Upper lobe of right lung (tissue), 1 donor: ENCODE measurements around the gene CTAG2. TPM values are rescaled to one million over a fixed set of nuclear protein-coding genes. Genes with fewer than 3 reads are reported as not detected.

ENCODE experiments used
- ATAC-seq: fragments of 200-7000 bp; cut with Tn5 transposase; one replicate; pipeline ENCODE4 v1.9.1; 2020; ENCODE audit warnings: mild to moderate bottlenecking, moderate library complexity
- DNase-seq: peaks from one replicate; pipeline ENCODE4 v3.0.0-alpha.2; 2020
- H3K27ac ChIP-seq: fragments of 200-600 bp; one replicate; pipeline ENCODE4 v1.8.0; 2022
- H3K27me3 ChIP-seq: fragments of 200-600 bp; one replicate; pipeline ENCODE4 v1.8.0; 2022; ENCODE audit warnings: mild to moderate bottlenecking
- H3K36me3 ChIP-seq: fragments of 200-600 bp; one replicate; pipeline ENCODE4 v1.8.0; 2022
- H3K4me1 ChIP-seq: fragments of 200-600 bp; one replicate; pipeline ENCODE4 v1.8.0; 2022
- H3K4me3 ChIP-seq: fragments of 200-600 bp; one replicate; pipeline ENCODE4 v1.8.0; 2022; ENCODE audit warnings: mild to moderate bottlenecking
- H3K9me3 ChIP-seq: fragments of 200-600 bp; one replicate; pipeline ENCODE4 v1.8.0; 2022
- intact Hi-C: fragments of 100-400 bp; cut with DNase I; formaldehyde crosslinking; loops from one replicate; pipeline ENCODE4 v1.11.0; 2022
- total RNA-seq: library from RNA; stranded (reverse); fragmentation: NEBNext Ultra II Directional; extraction: Animal tissue kit (Norgen Biotek cat#: 25700); gene quantifications from one replicate; pipeline ENCODE4 v1.2.1, GENCODE V29; 2021
- TF ChIP-seq, protein P1 (sequence below): fragments of 200-600 bp; IDR thresholded peaks from one replicate; pipeline ENCODE4 v1.8.0; 2022; ENCODE audit warnings: antibody characterized with exemption
- donor health status: DM: no; HTN: yes; CAD: no; lungs with severe emphysema.

CTAG2 gene
- total RNA-seq, 1 donor from 2014 or later, result not detected

GRCh38 chrX:154602766-154603437 is 50.5 kb downstream of the CTAG2 start:
- no peaks in the 10 kb centered on the region for H3K36me3 ChIP-seq
- H3K27ac ChIP-seq, result no peak overlapping the region
- intact Hi-C loops, result no loop called here
- TF ChIP-seq, protein P1, sequence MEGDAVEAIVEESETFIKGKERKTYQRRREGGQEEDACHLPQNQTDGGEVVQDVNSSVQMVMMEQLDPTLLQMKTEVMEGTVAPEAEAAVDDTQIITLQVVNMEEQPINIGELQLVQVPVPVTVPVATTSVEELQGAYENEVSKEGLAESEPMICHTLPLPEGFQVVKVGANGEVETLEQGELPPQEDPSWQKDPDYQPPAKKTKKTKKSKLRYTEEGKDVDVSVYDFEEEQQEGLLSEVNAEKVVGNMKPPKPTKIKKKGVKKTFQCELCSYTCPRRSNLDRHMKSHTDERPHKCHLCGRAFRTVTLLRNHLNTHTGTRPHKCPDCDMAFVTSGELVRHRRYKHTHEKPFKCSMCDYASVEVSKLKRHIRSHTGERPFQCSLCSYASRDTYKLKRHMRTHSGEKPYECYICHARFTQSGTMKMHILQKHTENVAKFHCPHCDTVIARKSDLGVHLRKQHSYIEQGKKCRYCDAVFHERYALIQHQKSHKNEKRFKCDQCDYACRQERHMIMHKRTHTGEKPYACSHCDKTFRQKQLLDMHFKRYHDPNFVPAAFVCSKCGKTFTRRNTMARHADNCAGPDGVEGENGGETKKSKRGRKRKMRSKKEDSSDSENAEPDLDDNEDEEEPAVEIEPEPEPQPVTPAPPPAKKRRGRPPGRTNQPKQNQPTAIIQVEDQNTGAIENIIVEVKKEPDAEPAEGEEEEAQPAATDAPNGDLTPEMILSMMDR, result no peak
- no peaks in the 10 kb centered on the region for H3K9me3 ChIP-seq
- ATAC-seq, result no peak
- H3K27me3 ChIP-seq, result no peaks in the 10 kb centered on the region
- no peaks in the 10 kb centered on the region for H3K4me1 ChIP-seq
- DNase-seq, result no peak
- no peak overlapping the region for H3K4me3 ChIP-seq

DNA sequence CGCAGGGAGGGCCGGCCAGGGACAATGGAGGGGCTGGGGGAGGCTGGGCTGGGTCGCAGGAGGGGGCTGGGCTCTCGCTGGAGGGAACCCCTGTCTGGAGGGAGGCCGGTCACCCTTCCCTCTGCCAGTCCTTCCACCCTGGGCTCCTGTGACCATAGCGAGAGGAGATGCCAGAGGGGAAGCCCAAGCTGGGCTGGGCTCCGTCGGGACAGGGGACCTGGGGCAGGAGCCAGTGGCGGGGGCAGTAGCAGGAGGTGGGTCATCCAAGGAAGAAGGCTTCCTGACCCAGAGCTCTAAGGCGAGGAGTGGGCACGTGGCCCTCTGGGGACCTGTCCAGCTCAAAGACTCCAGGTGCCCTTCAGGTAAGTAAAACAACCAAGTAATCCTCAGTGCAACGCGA is 51.2 kb downstream of the CTAG2 start:
- no peaks in the 10 kb centered on the region for H3K36me3 ChIP-seq
- DNase-seq, result no peak

More for the DNA sequence above, 51.2 kb downstream of the CTAG2 start:
- TF ChIP-seq, protein P1, result no peak
- H3K27ac ChIP-seq, result no peak overlapping the region
- intact Hi-C loops, result no loop called here
- ATAC-seq, result no peak
- no peaks in the 10 kb centered on the region for H3K9me3 ChIP-seq
- H3K27me3 ChIP-seq, result no peaks in the 10 kb centered on the region
- H3K4me1 ChIP-seq, result no peaks in the 10 kb centered on the region
- H3K4me3 ChIP-seq, result no peak overlapping the region

Other genes with a start within 250 kb of the CTAG2 start
- gene DNASE1L1, start 244.3 kb downstream of the CTAG2 start, total RNA-seq, result 37.1 TPM
- 43.9 TPM for gene TAFAZZIN, start 242.0 kb downstream of the CTAG2 start, total RNA-seq
- 193 TPM for gene ATP6AP1, start 224.9 kb downstream of the CTAG2 start, total RNA-seq
- gene GDI1, start 216.4 kb downstream of the CTAG2 start, total RNA-seq, result 108 TPM
- 82.0 TPM for gene FAM50A, start 209.4 kb downstream of the CTAG2 start, total RNA-seq
- gene PLXNA3, start 195.3 kb downstream of the CTAG2 start, total RNA-seq, result 49.0 TPM
- gene LAGE3, start 174.3 kb downstream of the CTAG2 start, total RNA-seq, result 15.1 TPM
- 33.8 TPM for gene UBL4A, start 167.0 kb downstream of the CTAG2 start, total RNA-seq
- gene SLC10A3, start 162.9 kb downstream of the CTAG2 start, total RNA-seq, result 23.7 TPM
- 42.6 TPM for gene FAM3A, start 137.3 kb downstream of the CTAG2 start, total RNA-seq
- 84.9 TPM for gene G6PD, start 106.7 kb downstream of the CTAG2 start, total RNA-seq
- gene IKBKG, start 106.0 kb downstream of the CTAG2 start, total RNA-seq, result 33.4 TPM
- not detected for gene CTAG1A, start 68.4 kb downstream of the CTAG2 start, total RNA-seq
- not detected for gene CTAG1B, start 34.3 kb downstream of the CTAG2 start, total RNA-seq
- 12.9 TPM for gene GAB3, start 97.5 kb upstream of the CTAG2 start, total RNA-seq
- 28.7 TPM for gene DKC1, start 109.3 kb upstream of the CTAG2 start, total RNA-seq
- gene MPP1, start 151.9 kb upstream of the CTAG2 start, total RNA-seq, result 45.3 TPM
- gene SMIM9, start 181.1 kb upstream of the CTAG2 start, total RNA-seq, result not detected
- gene F8A1, start 232.8 kb upstream of the CTAG2 start, total RNA-seq, result 42.9 TPM